Measurements from ENCODE around the gene CXCL14.
"Not testable (repeated sequence)": the region's sequence is repeated elsewhere in the genome, so short reads cannot be mapped to it uniquely, and the experiment has no call there.

Gene CXCL14

DNA sequence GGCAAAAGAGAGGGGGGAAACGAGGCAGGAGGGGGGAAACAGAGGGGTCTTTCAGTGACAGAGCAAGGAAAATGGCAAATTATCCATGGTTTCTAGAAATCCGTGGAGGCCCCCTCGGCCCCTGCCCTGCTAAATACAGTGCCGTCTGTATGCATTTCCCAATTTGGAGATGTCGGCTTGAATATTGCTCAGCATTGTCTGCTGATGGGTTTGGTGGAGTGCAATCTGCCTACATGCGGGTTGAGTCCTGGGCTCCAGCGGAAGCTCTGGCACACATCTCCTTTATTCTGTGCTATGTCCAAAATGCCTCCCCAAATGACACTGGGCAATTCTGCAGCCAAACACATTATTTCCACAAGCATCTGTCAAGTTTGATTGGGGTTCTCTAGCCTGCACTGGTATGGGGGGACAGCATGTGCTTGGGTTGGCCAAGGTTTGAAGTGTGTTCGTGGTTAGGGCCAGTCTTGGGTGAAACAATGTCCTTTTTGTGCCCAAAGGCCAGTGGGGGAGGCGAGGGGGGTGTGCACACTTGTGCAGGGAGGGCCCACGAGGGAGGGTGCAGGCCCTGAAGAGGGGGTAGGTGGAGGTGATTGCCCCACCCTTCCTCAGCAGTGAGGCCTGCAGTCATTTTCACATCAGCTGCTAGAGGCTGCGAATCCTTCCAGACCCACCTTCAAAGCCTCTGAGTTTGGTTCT, 36.8 kb downstream of the CXCL14 start:
- DNase-seq: no peak

DNA sequence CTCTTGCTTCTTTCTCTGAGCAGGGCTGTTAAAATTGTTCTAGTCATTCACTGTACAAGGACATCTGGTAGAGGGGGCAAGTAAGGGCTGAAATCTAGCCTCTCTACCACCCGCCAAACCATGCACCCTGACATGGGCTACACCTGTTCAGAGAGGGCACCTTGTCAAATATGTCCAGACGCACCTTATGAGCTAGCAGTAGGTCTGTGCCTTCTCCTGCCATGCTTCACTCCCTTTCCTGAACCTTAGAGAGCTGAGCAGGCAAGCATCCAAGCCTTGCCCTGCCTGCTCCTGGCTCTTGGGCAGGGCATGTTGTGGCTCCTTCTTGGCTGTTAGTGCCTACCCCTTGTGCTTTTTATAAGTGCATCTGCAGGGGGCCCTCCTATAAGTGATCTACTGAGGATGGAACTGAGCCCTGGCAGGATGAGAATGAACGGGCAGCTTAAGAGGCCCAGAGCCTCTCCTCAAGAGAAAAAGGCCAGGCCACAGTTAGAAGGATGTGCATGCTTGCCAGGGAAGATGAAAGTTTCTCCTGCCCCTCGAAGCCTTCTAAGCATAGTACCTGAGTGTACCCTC, 39.3 kb downstream of the CXCL14 start:
- DNase-seq: no peak

DNA sequence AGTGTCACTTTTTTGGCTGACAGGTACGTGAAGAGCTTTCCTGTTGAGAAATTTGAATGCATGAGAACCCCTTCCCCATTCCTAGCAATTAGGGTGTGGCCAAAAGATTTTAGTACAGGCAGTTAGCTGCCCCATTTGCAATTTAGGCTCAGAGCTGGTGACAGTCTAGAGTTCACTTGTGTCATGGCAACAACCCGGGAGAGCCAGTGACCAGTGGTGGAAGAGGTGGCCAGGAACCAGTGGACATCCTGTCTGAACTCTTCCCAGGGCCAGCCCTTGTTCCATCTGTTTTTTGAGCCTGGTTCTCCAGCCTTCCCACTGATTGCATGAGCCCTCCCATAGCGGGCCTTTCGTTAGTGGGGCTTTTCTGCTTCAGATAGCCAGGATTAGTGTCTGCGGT, 40.5 kb downstream of the CXCL14 start:
- DNase-seq: no peak

DNA sequence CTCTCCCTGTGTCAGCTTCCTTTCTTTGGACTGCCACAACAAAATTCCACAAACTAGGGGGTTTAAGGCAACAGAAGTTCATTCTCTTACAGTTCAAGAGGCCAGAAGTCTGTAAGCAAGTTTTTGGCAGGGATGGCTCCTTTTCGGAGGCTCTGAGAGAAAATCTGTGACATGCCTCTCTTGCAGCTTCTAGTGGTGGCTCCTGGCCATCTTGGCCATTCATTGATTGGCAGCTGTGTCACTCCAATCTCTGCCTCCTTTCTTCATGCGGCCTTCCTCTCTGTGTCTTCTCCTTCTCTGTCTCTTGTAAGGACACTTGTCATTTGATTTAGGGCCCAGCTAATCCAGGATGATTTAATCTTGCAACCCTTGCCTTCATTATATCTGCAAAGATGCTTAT, 41.0 kb downstream of the CXCL14 start:
- no peak for DNase-seq

DNA sequence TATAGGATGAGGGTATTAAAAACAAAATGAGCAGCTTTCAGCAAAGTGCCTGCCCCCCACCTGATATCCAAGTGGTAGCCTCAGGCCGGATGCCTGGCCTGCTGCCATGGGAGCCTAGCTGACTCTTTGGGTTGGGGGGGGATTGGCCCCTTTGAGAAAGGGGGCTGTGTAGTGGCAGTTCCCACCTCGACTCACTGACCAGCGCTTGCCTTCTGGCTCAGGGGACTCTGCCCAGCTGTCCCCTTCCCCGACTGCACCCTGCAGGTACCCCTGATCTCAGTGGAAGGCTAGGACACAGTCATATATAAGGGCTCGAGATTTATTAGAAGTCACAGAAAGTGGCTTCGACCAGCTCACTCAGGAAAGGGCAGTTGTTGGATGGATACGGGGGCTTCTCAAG, 41.5 kb downstream of the CXCL14 start:
- no peak for DNase-seq

DNA sequence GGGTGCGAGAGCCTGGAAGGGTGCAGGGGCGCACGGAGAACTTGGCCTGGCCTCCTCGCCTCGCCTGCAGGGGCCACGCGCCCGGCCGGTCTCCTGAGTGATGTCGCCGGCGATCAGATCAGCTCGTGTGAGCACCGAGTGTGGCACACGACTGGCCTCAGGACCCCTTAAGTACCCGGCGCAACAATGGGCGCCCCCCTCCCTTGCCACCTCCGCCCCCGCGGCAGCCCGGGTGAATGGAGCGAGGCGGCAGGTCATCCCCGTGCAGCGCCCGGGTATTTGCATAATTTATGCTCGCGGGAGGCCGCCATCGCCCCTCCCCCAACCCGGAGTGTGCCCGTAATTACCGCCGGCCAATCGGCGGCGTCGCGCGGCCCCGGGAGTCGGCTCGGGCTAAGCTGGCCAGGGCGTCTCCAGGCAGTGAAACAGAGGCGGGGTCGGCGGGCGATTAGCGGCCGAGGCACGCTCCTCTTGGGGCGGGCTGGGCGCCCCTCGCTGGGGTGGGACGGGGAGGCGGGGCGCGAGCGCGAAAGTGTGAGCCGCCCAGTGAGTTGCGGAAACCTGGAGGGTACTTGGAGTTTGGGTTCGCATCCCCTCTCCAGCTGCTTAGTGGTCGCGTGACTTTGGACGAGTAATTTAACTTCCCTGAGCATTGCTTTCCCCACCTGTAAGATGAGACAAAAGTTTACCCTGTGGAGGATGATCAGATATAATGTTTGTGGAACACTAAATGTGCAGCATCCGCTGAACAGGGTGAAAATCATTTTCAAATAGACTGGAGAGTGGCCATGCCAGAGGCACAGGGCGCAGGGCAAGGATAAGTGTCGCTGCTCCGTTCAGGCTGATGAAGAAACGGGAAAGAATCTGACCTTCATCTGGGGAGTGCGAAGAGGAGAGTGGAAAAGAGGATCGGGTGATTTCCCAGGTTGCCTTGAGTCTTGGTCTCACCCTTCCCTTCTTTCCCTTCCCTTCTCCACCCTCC, 42.7 kb downstream of the CXCL14 start, which contains the start of gene NEUROG1:
NEUROG1 (minus strand) TSS at position 145 of the 982 bp plus-strand sequence. CDS start 274 bp downstream, outside the sequence.
- DNase-seq: no peak

DNA sequence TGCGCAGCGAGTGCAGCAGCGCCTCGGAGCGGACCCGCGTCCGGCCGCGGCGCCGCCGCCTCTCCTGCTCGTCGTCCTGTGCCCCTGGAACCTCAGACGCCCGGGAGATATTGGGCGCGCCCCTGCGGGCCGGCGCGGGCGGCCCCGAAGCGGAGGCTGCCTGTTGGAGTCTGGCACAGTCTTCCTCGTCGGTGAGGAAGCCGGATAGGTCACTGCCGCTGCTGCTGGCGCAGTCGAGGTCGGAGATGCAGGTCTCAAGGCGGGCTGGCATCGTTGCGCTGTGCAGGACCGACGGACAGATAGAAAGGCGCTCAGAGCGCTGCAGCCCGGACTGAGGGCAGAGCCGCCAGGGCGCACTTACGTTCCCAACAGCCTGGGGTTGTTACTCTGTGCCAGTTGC, 43.4 kb downstream of the CXCL14 start:
- no peak for DNase-seq

DNA sequence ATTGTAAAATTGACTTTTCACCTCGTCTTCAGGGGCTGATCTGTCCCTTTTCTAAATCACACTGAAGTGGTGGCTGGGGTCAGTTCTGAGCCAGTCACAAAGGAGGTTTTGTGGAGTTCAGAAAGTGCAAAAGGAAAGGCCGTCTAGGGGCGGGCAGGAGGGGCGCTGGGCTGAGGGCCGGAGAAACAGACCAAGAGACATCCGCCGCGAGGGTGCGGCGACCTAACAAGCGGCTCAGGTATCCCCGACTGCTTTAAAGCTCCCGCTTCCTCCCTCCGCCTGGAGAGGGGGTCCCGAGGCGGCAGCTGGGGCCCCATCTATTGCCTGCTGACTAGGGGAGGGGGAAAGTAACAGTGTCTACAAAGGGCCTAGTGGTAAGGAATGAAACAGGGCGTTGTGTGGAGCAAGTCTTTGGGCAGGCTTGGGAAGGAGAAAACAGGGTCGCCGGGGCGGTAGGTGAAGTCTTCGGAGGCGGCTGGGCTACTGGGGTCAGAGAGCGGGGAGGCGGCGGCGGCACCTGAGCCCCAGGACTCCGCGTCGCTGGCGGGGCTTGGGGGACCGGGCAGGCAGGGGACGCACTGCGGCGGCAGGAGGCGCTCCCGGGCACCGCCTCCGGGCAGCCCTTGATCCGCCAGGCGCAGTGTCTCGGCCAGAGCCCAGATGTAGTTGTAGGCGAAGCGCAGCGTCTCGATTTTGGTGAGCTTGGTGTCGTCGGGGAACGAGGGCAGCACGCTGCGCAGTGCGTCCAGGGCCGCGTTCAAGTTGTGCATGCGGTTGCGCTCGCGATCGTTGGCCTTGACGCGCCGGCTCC, 44.0 kb downstream of the CXCL14 start:
- DNase-seq: no peak

DNA sequence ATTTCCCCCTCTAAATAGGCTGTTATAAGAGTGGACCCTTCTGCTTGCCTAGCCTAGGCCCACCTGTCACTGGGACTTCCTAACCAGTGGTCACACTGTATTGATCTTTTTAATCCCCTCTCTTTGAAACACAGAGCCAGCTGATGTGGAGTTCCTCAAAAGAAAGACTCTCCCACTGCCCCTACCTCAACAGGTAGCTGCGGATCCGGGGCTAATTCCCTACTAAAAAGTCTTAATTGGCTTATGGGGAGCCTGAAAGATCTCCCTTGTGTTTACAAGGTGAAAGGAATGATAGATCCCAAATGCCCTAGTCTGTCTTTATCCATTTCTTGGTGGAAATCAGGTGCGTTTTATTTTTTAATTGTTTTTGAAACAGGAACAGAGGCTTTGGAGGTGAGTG, 45.0 kb downstream of the CXCL14 start:
- DNase-seq: no peak

DNA sequence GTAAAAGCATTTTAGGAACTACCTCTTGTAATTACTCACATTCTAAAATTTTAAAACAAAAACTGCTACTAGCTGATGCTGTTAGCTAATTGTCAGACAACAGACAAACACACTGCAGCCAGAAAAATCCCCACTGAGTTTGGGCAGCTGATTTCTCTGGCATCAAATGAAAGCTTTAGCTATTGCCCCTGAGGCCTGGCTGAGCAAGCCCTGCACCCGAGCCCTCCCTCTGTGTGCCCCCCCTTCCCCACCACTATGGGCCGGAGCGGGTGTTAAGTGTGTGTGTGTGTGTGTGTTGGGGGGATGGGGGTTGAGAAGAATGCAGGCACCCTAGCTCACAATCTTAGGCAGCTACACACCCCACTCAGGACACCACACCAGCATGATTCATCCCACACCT, 45.5 kb downstream of the CXCL14 start:
- DNase-seq: no peak

DNA sequence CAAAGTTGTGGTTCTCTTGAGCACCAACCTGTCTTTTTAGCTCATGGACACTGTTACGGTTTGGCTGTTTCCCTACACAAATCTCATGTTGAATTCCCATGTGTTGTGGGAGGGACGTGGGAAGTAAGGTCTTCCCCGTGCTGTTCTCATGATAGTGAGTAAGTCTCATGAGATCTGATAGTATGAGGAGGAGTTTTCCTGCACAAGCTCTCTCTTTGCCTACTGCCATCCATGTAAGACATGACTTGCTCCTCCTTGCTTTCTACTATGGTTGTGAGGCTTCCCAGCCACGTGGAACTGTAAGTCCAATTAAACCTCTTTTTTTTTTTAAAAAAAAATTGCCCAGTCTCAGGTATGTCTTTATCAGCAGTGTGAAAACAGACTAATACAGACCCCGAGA, 49.2 kb downstream of the CXCL14 start:
- not testable (repeated sequence) for DNase-seq

DNA sequence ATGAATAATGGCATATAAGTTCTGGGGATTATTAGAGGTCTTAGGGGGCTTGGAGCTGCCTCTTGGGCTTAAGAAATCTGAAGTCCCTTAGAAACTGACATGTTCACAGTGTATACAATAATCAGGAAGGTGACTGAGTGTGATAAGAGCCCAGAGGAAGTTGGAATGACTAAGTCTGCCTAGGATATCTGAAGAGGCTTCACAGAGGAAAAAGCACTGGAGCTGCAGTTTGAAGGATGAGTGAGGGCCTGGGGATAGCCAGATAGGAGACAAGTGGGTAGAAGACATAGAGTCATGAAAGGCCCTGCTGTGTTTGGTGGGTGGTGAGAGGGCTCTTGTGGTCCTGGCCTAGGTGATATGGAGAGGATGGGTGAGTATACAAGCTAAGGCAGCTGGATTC, 51.9 kb downstream of the CXCL14 start:
- DNase-seq: no peak

DNA sequence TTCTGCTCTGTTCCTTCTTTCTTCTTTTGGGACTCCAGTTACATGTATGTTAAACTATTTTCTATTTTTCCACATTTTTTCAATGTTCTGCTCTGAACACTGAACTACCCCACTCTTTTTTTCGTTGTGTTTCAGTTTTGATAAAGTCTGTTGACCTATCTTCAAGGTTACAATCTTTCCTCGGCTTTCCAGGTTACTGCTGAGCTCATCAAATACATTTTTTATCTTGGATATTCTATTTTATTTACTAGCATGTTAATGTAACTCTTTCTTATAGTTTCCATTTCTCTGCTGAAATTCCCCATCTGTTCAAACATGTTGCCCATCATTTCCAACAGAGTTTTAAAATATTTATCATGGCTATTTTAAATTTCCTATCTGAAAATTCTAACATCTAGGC, 56.8 kb downstream of the CXCL14 start:
- no peak for DNase-seq
